OCI-LY7 (cell line): Measurements from ENCODE around the gene TMEM54.

Experiments
- CTCF ChIP-seq: fragments of 200-600 bp; sonication (generic); conservative IDR thresholded peaks from 2 replicates; pipeline ENCODE4 v1.5.1; 2014; ENCODE audit warnings: mild to moderate bottlenecking, antibody characterized with exemption, low read length, moderate library complexity, mixed read lengths
- EZH2phosphoT487 ChIP-seq: fragments of 200-600 bp; sonication (generic); IDR thresholded peaks from 2 replicates; pipeline ENCODE4 v1.6.1; 2018; ENCODE audit warnings: low read depth, borderline replicate concordance, mild to moderate bottlenecking, mixed run types, antibody characterized with exemption, low read length, moderate library complexity, mixed read lengths

GRCh38 chr1:32900371-32900955, 726 bp downstream of the TMEM54 start:
- TF ChIP-seq CTCF (no peak), EZH2phosphoT487 (no peak)
